GM20000 (cell line): ENCODE data around the gene MED10.
"Not testable (repeated sequence)": the region's sequence is repeated elsewhere in the genome, so short reads cannot be mapped to it uniquely, and the experiment has no call there.

Experiments used
- DNase-seq: peaks from one replicate; pipeline ENCODE4 v3.0.0; 2012; ENCODE audit warnings: low spot score
- TF ChIP-seq, protein P1 (sequence below): IDR thresholded peaks from 2 replicates; pipeline ENCODE4 v1.5.1; 2012; ENCODE audit warnings: mild to moderate bottlenecking, control low read depth; ENCODE audit errors: extremely low read depth, missing control alignments

MED10 gene

DNA sequence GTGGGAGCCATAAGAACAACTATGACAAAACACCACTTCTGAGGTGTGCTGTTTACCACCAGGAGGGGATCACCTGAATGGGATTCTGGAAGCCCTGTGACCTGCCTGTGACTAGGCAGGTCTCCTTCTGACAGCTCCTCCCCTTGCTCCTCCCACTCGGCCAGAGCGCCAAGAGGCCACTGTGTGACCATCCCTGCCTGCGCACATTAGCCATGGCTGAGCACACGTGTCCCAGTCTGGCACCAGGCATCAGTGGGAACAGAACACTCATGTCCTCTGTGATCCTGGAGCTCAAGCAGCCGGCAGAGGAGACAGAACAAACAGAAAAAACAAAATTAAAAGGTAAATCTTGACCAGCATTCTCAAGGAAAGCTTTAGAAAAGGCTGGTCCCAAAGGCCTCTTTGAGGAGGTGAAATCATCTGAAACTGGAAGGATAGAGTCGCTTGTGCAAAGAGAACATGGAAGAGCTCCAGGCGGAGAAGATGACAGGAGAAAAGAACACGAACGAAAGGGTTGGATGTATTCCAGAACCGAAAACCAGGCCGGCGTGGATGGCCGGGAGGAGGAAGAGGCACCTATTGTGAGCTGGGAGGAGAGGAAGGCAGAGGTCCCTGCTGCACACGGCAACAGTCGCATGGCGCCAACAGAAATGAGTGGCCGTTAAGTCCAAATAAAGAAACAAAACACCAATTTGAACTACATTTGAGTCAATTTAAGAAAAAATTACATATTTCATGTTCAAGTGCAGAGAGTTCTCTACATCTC lies 5.1 kb downstream of the MED10 start:
- no peak for DNase-seq
- TF ChIP-seq, protein P1, sequence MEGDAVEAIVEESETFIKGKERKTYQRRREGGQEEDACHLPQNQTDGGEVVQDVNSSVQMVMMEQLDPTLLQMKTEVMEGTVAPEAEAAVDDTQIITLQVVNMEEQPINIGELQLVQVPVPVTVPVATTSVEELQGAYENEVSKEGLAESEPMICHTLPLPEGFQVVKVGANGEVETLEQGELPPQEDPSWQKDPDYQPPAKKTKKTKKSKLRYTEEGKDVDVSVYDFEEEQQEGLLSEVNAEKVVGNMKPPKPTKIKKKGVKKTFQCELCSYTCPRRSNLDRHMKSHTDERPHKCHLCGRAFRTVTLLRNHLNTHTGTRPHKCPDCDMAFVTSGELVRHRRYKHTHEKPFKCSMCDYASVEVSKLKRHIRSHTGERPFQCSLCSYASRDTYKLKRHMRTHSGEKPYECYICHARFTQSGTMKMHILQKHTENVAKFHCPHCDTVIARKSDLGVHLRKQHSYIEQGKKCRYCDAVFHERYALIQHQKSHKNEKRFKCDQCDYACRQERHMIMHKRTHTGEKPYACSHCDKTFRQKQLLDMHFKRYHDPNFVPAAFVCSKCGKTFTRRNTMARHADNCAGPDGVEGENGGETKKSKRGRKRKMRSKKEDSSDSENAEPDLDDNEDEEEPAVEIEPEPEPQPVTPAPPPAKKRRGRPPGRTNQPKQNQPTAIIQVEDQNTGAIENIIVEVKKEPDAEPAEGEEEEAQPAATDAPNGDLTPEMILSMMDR: no peak

DNA sequence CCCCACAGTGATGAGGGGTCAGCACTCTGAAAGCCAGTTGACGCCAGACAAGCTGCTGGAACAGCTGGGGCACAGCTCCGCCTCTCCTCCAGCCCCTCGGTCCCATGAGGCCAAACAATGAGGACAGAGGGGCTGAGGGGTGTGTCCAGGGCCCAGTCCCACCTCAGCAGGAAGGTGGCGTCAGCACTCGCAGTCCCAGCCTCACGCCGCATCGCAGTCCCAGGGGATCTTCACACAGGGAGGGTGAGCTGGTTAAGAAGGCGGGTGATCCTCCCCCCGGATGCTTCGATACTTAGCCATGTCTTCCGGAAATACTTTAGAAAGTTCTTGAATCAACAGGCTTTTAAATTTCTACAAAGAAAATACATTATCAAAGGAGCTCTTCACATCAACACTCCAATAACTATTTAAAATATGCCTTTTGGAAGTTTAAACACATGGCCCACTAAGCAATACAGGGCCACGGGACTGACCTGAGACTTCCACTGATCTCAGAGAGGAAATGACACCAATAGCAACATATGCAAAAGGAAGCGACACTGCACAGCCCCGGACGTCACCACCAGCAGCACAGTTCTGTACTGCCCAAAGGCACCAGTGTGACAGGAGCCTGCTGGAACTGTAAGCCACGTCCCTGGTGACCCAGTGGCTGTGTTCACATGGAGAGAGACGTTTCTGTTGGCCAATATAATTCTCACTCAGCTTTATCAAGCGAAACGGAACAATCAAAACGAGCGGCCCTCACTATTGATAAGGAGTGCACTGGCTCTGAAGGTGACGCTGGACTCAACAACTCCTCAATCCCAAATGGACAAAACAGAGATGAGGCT lies 5.9 kb downstream of the MED10 start:
- TF ChIP-seq, protein P1: no peak

DNA sequence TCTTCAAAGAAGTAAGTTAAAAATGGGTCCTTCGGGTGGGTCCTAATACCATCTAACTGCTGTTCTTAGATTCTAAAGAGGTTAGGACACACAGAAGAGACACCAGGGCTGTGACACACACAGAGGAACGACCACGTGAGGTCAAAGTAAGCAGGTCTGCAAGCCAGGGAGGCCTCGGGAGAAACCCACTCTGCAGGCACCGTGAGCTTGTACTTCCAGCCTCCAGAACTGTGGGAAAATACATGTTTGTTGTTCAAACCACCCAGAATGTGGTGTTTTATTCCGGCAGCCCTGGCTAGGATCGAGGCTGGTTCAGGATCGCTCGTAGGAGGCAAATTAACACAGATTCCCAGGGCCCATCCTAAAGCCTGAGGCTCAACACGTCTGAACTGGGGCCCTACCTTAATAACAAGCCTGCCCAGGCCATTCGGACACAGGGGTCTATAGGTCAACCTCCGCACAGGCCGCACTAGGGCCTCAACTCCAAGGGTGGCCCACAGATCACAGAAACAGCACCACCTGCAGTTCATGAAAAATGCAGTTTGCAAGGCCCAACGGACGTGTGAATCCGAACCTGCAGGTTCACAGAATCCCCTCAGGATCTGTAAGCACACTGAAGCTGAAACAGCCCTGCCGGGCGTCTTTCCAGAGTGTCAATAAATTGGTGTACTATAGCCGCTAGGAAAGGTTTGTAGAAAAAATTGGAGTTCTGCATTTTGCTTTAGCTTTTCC lies 7.1 kb downstream of the MED10 start:
- no peak for DNase-seq
- TF ChIP-seq, protein P1: no peak

More for the DNA sequence above, 5.9 kb downstream of the MED10 start:
- no peak for DNase-seq

DNA sequence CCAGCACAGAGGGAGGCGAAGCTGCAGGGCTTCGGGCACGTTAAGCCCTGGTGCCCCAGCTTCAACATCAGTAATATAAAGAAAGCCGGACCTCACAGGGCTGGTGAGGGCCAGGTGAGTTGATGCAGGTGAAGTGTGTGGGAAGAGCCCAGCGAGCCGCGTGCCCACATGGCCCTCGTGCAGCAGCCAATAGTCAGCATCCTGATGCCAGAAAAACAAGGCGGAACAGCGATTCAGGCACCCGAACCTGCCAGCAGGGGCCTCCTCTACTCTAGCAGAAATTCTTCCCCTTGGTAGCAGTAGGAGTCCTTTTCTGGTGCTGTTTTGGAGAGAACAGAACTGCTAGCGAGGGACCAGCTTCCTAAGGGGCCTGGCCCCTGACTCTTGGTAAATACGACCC lies 7.8 kb downstream of the MED10 start:
- TF ChIP-seq, protein P1: no peak
- no peak for DNase-seq

DNA sequence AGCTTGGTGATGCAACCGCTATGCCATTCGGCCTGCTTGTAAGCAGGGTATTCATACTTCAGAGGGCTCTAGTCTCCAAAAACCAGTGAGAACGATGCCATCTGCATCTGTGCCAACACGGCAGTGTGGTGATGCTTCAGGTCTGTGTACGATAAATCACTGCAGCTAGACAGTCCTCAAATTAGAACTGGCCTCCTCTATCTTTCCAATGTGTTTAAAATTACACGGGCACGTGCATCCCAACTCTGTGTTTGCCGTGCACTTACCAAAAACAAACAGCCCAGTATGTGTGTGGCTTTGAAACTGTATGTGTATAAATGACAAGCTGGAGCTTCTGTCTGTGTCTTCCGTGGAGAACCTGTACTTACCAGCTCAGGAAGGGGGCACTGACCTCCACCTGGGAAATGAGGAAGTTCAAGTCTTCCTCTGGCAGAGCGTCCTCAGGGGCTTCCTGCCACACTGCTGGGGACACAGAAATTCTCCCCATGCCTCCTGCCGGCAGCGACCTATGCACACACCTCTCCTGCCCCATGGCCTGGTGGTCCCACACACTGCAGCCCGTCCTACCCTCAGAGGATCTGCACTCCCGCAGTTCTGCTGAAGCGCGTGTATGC lies 12.3 kb downstream of the MED10 start:
- TF ChIP-seq, protein P1: no peak
- DNase-seq: no peak

DNA sequence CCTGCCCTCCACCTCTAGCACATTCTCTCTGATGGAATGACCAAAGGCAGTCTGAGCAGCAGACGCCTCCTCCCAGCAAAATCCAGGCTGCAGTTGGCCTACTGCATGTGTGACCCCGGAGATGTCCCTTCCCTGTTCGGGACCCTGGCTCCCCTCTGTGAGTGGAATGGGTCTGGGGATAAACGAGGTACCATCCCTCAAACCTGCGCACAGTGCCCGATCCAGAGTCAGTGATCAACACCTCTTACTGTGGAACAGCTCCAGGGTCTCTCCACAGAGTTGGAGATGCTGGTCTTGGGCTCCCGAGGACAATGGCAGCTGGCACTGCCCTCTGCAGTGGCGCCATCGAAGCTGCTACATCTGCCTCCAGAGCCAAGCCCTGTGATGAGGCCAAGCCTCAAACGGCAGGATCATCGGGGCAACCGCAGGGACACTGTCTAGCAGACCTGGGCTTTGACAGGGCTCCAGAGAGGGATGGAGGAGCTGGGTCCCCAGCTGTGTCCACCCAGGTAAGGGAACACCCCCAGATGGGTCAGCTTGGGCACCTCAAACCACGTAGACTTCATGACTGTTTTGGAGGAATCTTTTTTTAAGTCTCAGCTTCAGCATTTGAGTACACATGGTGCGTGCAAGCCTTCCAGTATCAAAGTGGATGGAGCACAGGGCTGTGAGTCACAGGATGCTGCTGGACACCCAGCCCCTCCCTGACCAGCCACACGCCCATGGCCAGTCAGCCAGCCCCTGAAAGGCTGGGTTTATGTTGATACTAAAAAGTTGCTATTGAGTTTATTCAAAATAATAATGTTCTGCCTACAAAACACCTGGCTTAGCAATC lies 13.0 kb downstream of the MED10 start:
- no peak for DNase-seq
- TF ChIP-seq, protein P1: no peak

DNA sequence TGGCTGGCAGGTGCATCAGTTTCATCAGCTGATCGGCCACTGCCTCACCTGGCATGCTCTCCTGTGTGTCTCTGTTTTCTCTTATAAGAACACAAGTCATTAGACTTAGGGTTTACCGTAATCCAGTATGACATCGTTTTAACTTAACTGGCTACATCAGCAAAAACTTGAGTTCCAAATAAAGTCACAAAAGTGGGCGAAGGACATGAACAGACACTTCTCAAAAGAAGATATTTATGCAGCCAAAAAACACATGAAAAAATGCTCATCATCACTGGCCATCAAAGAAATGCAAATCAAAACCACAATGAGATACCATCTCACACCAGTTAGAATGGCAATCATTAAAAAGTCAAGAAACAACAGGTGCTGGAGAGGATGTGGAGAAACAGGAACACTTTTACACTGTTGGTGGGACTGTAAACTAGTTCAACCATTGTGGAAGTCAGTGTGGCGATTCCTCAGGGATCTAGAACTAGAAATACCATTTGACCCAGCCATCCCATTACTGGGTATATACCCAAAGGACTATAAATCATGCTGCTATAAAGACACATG lies 14.8 kb downstream of the MED10 start:
- DNase-seq: not testable (repeated sequence)
